SK-N-SH (cell line): ENCODE measurements around the gene FABP6.

Experiments used
- EP300 ChIP-seq, 2 experiments: IDR thresholded peaks; 2 replicates each; pipeline versions ENCODE4 v1.4.0 to v1.6.1; 2012; ENCODE audit warnings: borderline replicate concordance in 1 of 2, low read depth in 1 of 2, low read length in 1 of 2
- EZH2phosphoT487 ChIP-seq: fragments of 200-600 bp; sonication (generic); IDR thresholded peaks from 2 replicates; pipeline ENCODE4 v1.6.1; 2017; ENCODE audit warnings: low read depth, mixed run types, mild to moderate bottlenecking, antibody characterized with exemption, moderate library complexity, borderline replicate concordance
- JUND ChIP-seq: IDR thresholded peaks from 2 replicates; pipeline ENCODE4 v1.4.0; 2012
- POLR2AphosphoS5 ChIP-seq: IDR thresholded peaks from 2 replicates; pipeline ENCODE4 v1.6.1; 2012; ENCODE audit warnings: low read depth, low read length
- YY1 ChIP-seq: IDR thresholded peaks from 2 replicates; pipeline ENCODE4 v1.4.0; 2012; ENCODE audit warnings: low read depth, mild to moderate bottlenecking
- TF ChIP-seq, protein P1 (sequence below): fragments of 200-600 bp; sonication (generic); IDR thresholded peaks from 2 replicates; pipeline ENCODE4 v1.6.1; 2017; ENCODE audit warnings: antibody characterized with exemption, mild to moderate bottlenecking, moderate library complexity

DNA sequence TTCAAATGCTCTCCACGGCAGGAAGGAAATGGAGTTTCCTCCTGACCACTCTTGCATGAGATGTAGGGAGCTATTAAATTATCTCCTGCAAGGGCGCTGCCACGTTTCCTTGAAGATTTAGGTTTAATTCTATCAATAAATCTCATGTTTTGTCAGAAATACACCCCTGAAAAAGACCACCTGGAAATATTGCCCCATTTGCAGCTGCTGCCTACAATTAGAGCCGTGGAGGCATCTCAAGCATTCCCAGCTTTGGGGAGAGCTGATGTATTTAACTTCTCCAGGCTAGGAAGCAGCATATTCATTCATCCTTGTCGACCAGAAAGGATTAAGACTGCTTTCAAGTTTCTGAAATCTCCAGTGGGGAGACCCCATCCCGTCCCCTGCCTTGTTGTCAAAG is 42.5 kb downstream of the FABP6 start:
- TF ChIP-seq, protein P1, sequence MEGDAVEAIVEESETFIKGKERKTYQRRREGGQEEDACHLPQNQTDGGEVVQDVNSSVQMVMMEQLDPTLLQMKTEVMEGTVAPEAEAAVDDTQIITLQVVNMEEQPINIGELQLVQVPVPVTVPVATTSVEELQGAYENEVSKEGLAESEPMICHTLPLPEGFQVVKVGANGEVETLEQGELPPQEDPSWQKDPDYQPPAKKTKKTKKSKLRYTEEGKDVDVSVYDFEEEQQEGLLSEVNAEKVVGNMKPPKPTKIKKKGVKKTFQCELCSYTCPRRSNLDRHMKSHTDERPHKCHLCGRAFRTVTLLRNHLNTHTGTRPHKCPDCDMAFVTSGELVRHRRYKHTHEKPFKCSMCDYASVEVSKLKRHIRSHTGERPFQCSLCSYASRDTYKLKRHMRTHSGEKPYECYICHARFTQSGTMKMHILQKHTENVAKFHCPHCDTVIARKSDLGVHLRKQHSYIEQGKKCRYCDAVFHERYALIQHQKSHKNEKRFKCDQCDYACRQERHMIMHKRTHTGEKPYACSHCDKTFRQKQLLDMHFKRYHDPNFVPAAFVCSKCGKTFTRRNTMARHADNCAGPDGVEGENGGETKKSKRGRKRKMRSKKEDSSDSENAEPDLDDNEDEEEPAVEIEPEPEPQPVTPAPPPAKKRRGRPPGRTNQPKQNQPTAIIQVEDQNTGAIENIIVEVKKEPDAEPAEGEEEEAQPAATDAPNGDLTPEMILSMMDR = no peak
- no peak for TF ChIP-seq YY1
- TF ChIP-seq EZH2phosphoT487 = no peak
- TF ChIP-seq EP300 (IDR thresholded peaks at IDR 0.05; ENCODE audit: borderline replicate concordance in 1 of 2, low read depth in 1 of 2, low read length in 1 of 2) = no peak
- TF ChIP-seq JUND = no peak
- no peak for TF ChIP-seq POLR2AphosphoS5
